PC-3 (cell line): ENCODE data around the gene NKAPD1. TPM values are rescaled to one million over a fixed set of nuclear protein-coding genes. Genes with fewer than 3 reads are reported as not detected.

Experiments
- ATAC-seq: fragments of 200-7000 bp; cut with Tn5 transposase; 2 replicates; pipeline ENCODE4 v1.9.1; 2020; ENCODE audit warnings: mild to moderate bottlenecking, moderate library complexity
- BruUV-seq: library from RNA; stranded (reverse); fragments of 400-500 nt; replicated peaks from 2 replicates; lab custom pipeline; 2021; lab: Mats Ljungman, UMichigan
- CTCF ChIA-PET: fragments of 300-600 bp; sonication (Branson Sonifier 250); formaldehyde crosslinking; loops from one replicate; lab custom pipeline; 2022; ENCODE audit warnings: antibody characterized with exemption; lab: Charles Lee
- POLR2A ChIA-PET: fragments of 300-600 bp; sonication (Branson Sonifier 250); formaldehyde crosslinking; loops from one replicate; lab custom pipeline; 2022; ENCODE audit warnings: antibody characterized with exemption; ENCODE audit not compliant: unreplicated experiment; lab: Charles Lee
- DNase-seq: peaks from one replicate; pipeline ENCODE4 v3.0.0-alpha.2; 2015
- H2AFZ ChIP-seq: fragments of 300-600 bp; sonication (generic); 2 replicates; pipeline ENCODE4 v1.6.0; 2016; ENCODE audit warnings: antibody characterized with exemption, low read length
- H3F3A ChIP-seq: fragments of 300-600 bp; sonication (generic); one replicate; pipeline ENCODE4 v1.6.0; 2017; ENCODE audit warnings: antibody characterized with exemption, low read length, control low read depth, mild to moderate bottlenecking; ENCODE audit not compliant: unreplicated experiment
- H3K27ac ChIP-seq: fragments of 300-600 bp; sonication (generic); 2 replicates; pipeline ENCODE4 v1.5.1; 2016; ENCODE audit warnings: mild to moderate bottlenecking, low read length
- H3K27me3 ChIP-seq: fragments of 300-600 bp; sonication (generic); 2 replicates; pipeline ENCODE4 v1.6.1; 2016; ENCODE audit warnings: low read length, mixed read lengths
- H3K36me3 ChIP-seq: fragments of 300-600 bp; sonication (generic); 2 replicates; pipeline ENCODE4 v1.6.1; 2016; ENCODE audit warnings: low read depth, mixed run types, low read length, mixed read lengths
- H3K4me1 ChIP-seq: fragments of 300-600 bp; sonication (generic); 2 replicates; pipeline ENCODE4 v1.5.1; 2016; ENCODE audit warnings: low read length; ENCODE audit not compliant: insufficient read depth
- H3K4me2 ChIP-seq: fragments of 300-600 bp; sonication (generic); 2 replicates; pipeline ENCODE4 v1.6.0; 2016; ENCODE audit warnings: low read length
- H3K4me3 ChIP-seq: fragments of 300-600 bp; sonication (generic); 2 replicates; pipeline ENCODE4 v1.5.1; 2016; ENCODE audit warnings: mild to moderate bottlenecking, low read length, mixed read lengths
- H3K79me2 ChIP-seq: fragments of 300-600 bp; sonication (generic); 2 replicates; pipeline ENCODE4 v1.6.1; 2017; ENCODE audit warnings: low read length, mixed read lengths
- H3K9ac ChIP-seq: fragments of 300-600 bp; sonication (generic); 2 replicates; pipeline ENCODE4 v1.6.0; 2016; ENCODE audit warnings: mild to moderate bottlenecking, low read length
- H3K9me2 ChIP-seq: fragments of 300-600 bp; sonication (generic); replicated peaks from 2 replicates; pipeline ENCODE4 v1.6.1; 2016; ENCODE audit warnings: mixed run types, low read length, mixed read lengths
- H3K9me3 ChIP-seq: fragments of 300-600 bp; sonication (generic); 2 replicates; pipeline ENCODE4 v1.6.1; 2016; ENCODE audit warnings: low read length, mixed read lengths
- H4K20me1 ChIP-seq: fragments of 300-600 bp; sonication (generic); 2 replicates; pipeline ENCODE4 v1.6.1; 2016; ENCODE audit warnings: low read length, mixed read lengths
- CTCF ChIP-seq: fragments of 300-600 bp; sonication (generic); conservative IDR thresholded peaks from 2 replicates; pipeline ENCODE4 v1.5.1; 2017; ENCODE audit warnings: antibody characterized with exemption, low read depth, mild to moderate bottlenecking, low read length
- EZH2 ChIP-seq: fragments of 300-600 bp; sonication (generic); IDR thresholded peaks from one replicate; pipeline ENCODE4 v1.6.1; 2017; ENCODE audit warnings: antibody characterized with exemption, mild to moderate bottlenecking, low read length; ENCODE audit not compliant: unreplicated experiment
- EZH2phosphoT487 ChIP-seq: fragments of 300-600 bp; sonication (generic); IDR thresholded peaks from 2 replicates; pipeline ENCODE4 v1.6.1; 2018; ENCODE audit warnings: mild to moderate bottlenecking, antibody characterized with exemption, low read length, borderline replicate concordance
- intact Hi-C: fragments of 100-400 bp; cut with micrococcal nuclease; formaldehyde crosslinking; loops from 2 replicates; pipeline ENCODE4 v1.9.0; 2023
- total RNA-seq: library from RNA; depleted of rRNA; stranded (reverse); fragments of >200 nt; gene quantifications from 2 replicates; pipeline ENCODE4 v1.2.3, GENCODE V29; 2014

NKAPD1 gene
- total RNA-seq, 1 experiment from 2014 or later: 34.3 TPM

GRCh38 chr11:112057170-112057569 is 16.9 kb upstream of the NKAPD1 start:
- ChIA-PET CTCF (no interaction called here), POLR2A (no interaction called here)
- DNase-seq (no peak), ATAC-seq (no peak)
- Histone ChIP-seq H3K79me2 (no peaks in the 10 kb centered on the region), H3K36me3 (peaks cover 50% of the 10 kb centered on the region), H3K9ac (no peak overlapping the region), H2AFZ (no peak overlapping the region), H3K4me1 (no peaks in the 10 kb centered on the region), H3K9me2 (no peaks in the 10 kb centered on the region), H3K4me3 (no peak overlapping the region), H3K4me2 (no peak overlapping the region), H3K9me3 (no peaks in the 10 kb centered on the region), H4K20me1 (no peaks in the 10 kb centered on the region), H3K27ac (no peak overlapping the region), H3F3A (no peaks in the 10 kb centered on the region), H3K27me3 (no peaks in the 10 kb centered on the region)
- intact Hi-C loops: no loop called here
- BruUV-seq: no TSS peak
- TF ChIP-seq EZH2phosphoT487 (no peak), CTCF (no peak), EZH2 (no peak)

- Histone ChIP-seq H3K9ac (no peak overlapping the region), H3K36me3 (peaks cover 53% of the 10 kb centered on the region), H3K4me2 (no peak overlapping the region), H3K4me3 (no peak overlapping the region), H3K27ac (no peak overlapping the region), H4K20me1 (no peaks in the 10 kb centered on the region), H3K27me3 (no peaks in the 10 kb centered on the region), H3F3A (no peaks in the 10 kb centered on the region), H3K4me1 (no peaks in the 10 kb centered on the region), H3K9me2 (no peaks in the 10 kb centered on the region), H3K9me3 (no peaks in the 10 kb centered on the region), H3K79me2 (no peaks in the 10 kb centered on the region), H2AFZ (no peak overlapping the region)
- no peak for TF ChIP-seq EZH2
- no peak for TF ChIP-seq CTCF
- TF ChIP-seq EZH2phosphoT487: no peak
- POLR2A ChIA-PET: no interaction called here
- DNase-seq: peak; percentile 22
- no TSS peak for BruUV-seq
- ATAC-seq: peak; percentile 67
- intact Hi-C loops: no loop called here
- CTCF ChIA-PET: no interaction called here
Observed at GRCh38 chr11:112058103-112058502, 16.0 kb upstream of the NKAPD1 start.

GRCh38 chr11:112062923-112063322 is 11.2 kb upstream of the NKAPD1 start:
- Histone ChIP-seq H2AFZ (no peak overlapping the region), H3K4me1 (no peaks in the 10 kb centered on the region), H3K4me2 (no peak overlapping the region), H4K20me1 (no peaks in the 10 kb centered on the region), H3K9ac (no peak overlapping the region), H3K36me3 (peaks cover 26% of the 10 kb centered on the region), H3K27me3 (no peaks in the 10 kb centered on the region), H3K27ac (no peak overlapping the region), H3K79me2 (no peaks in the 10 kb centered on the region), H3F3A (no peaks in the 10 kb centered on the region), H3K9me2 (no peaks in the 10 kb centered on the region), H3K9me3 (no peaks in the 10 kb centered on the region), H3K4me3 (no peak overlapping the region)
- ChIA-PET POLR2A (no interaction called here), CTCF (no interaction called here)
- TF ChIP-seq CTCF: no peak
- TF ChIP-seq EZH2: no peak
- TF ChIP-seq EZH2phosphoT487: no peak
- ATAC-seq (no peak), DNase-seq (no peak)
- intact Hi-C loops: no loop called here
- no TSS peak for BruUV-seq
